OCI-LY1 (cell line): ENCODE results near the gene MACROD2.

Source experiments
- H2AFZ ChIP-seq: fragments of 200-600 bp; sonication (generic), shearing (Covaris generic); 2 replicates; pipeline ENCODE4 v1.6.0; 2014; ENCODE audit warnings: antibody characterized with exemption, mild to moderate bottlenecking, low read length
- H3F3A ChIP-seq: fragments of 200-600 bp; sonication (generic), shearing (Covaris generic); 2 replicates; pipeline ENCODE4 v1.6.0; 2014; ENCODE audit warnings: mild to moderate bottlenecking, antibody characterized with exemption, low read length, moderate library complexity; ENCODE audit not compliant: insufficient read depth
- H3K27ac ChIP-seq: fragments of 200-600 bp; sonication (generic); 2 replicates; pipeline ENCODE4 v1.5.1; 2014; ENCODE audit warnings: low read length, mixed run types, mild to moderate bottlenecking, low read depth; ENCODE audit not compliant: poor library complexity, severe bottlenecking
- H3K27me3 ChIP-seq: fragments of 200-600 bp; sonication (generic); 2 replicates; pipeline ENCODE4 v1.6.0; 2014; ENCODE audit warnings: antibody characterized with exemption, mild to moderate bottlenecking, low read length, moderate library complexity; ENCODE audit not compliant: insufficient read depth
- H3K36me3 ChIP-seq: fragments of 200-600 bp; sonication (generic); 2 replicates; pipeline ENCODE4 v1.6.1; 2014; ENCODE audit warnings: mild to moderate bottlenecking, antibody characterized with exemption, low read length, moderate library complexity, mixed read lengths; ENCODE audit not compliant: insufficient read depth
- H3K4me1 ChIP-seq: fragments of 200-600 bp; sonication (generic); 2 replicates; pipeline ENCODE4 v1.5.1; 2014; ENCODE audit warnings: mild to moderate bottlenecking, low read length, moderate library complexity; ENCODE audit not compliant: insufficient read depth, severe bottlenecking
- H3K4me2 ChIP-seq: fragments of 200-600 bp; sonication (generic), shearing (Covaris generic); 2 replicates; pipeline ENCODE4 v1.6.1; 2014; ENCODE audit warnings: low read length
- H3K4me3 ChIP-seq: fragments of 200-600 bp; sonication (generic); 2 replicates; pipeline ENCODE4 v1.5.1; 2014; ENCODE audit warnings: low read length, low read depth, mild to moderate bottlenecking, mixed read lengths; ENCODE audit not compliant: poor library complexity, severe bottlenecking
- H3K79me2 ChIP-seq: fragments of 200-600 bp; shearing (Covaris generic); 2 replicates; pipeline ENCODE4 v1.6.1; 2016; ENCODE audit warnings: mixed run types, low read length, mixed read lengths; ENCODE audit not compliant: insufficient read depth
- H3K9ac ChIP-seq: fragments of 200-600 bp; sonication (generic), shearing (Covaris generic); 2 replicates; pipeline ENCODE4 v1.6.1; 2014; ENCODE audit warnings: mild to moderate bottlenecking, low read length, mixed read lengths
- H3K9me2 ChIP-seq: fragments of 200-600 bp; sonication (generic), shearing (Covaris generic); 2 replicates; pipeline ENCODE4 v1.6.1; 2014; ENCODE audit warnings: low read depth, mild to moderate bottlenecking, low read length, mixed read lengths
- H3K9me3 ChIP-seq: fragments of 200-600 bp; shearing (Covaris generic); 2 replicates; pipeline ENCODE4 v1.6.1; 2014; ENCODE audit warnings: low read length, mixed read lengths
- H4K20me1 ChIP-seq: fragments of 200-600 bp; sonication (generic), shearing (Covaris generic); 2 replicates; pipeline ENCODE4 v1.6.0; 2016; ENCODE audit warnings: mild to moderate bottlenecking, low read length; ENCODE audit not compliant: insufficient read depth
- EZH2 ChIP-seq: fragments of 200-600 bp; sonication (generic), shearing (Covaris generic); IDR thresholded peaks from 2 replicates; pipeline ENCODE4 v1.8.0; 2017; ENCODE audit warnings: borderline replicate concordance, mixed run types, mild to moderate bottlenecking, antibody characterized with exemption, low read length, moderate library complexity, mixed read lengths
- TF ChIP-seq, protein P1 (sequence below): fragments of 200-600 bp; sonication (generic), shearing (Covaris generic); IDR thresholded peaks from 2 replicates; pipeline ENCODE4 v1.5.1; 2017; ENCODE audit warnings: mild to moderate bottlenecking, antibody characterized with exemption, low read length, moderate library complexity, mixed read lengths

MACROD2 gene

DNA sequence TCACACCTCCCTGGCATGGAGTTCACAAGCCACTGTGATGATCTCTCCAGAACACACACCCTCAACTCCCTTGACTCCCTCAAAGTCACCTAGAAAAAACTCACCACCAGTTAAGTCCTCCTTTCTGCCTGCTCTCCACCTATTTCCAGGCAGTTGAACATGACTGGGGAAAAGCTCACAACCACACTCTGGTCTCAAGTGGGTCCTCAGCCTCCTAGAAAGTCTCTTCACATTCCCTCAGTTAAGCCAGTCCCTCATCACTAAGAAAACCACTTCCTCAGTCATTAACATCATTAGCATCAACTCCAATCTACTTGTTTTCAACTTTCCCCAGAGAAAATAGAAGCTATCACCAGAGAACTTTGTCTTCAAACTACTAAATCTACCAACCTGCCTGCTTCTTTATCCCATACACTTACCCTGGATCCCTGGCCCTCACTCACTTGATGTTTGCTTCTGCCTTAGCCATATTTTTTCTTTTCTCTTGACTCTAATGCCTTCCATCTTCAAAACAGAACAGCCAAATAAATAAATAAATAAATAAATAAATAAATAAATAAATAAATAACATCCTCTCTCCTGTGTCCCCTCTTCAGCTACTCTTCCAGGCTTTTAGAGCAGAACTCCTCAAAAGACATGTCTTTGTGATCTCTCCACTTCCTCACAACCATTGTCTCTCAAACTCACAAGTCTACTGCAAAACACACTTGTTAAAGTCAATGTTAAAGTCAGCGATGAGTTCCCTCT is 1084.5 kb downstream of the MACROD2 start:
- TF ChIP-seq EZH2, result no peak
- TF ChIP-seq, protein P1, sequence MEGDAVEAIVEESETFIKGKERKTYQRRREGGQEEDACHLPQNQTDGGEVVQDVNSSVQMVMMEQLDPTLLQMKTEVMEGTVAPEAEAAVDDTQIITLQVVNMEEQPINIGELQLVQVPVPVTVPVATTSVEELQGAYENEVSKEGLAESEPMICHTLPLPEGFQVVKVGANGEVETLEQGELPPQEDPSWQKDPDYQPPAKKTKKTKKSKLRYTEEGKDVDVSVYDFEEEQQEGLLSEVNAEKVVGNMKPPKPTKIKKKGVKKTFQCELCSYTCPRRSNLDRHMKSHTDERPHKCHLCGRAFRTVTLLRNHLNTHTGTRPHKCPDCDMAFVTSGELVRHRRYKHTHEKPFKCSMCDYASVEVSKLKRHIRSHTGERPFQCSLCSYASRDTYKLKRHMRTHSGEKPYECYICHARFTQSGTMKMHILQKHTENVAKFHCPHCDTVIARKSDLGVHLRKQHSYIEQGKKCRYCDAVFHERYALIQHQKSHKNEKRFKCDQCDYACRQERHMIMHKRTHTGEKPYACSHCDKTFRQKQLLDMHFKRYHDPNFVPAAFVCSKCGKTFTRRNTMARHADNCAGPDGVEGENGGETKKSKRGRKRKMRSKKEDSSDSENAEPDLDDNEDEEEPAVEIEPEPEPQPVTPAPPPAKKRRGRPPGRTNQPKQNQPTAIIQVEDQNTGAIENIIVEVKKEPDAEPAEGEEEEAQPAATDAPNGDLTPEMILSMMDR, result no peak

DNA sequence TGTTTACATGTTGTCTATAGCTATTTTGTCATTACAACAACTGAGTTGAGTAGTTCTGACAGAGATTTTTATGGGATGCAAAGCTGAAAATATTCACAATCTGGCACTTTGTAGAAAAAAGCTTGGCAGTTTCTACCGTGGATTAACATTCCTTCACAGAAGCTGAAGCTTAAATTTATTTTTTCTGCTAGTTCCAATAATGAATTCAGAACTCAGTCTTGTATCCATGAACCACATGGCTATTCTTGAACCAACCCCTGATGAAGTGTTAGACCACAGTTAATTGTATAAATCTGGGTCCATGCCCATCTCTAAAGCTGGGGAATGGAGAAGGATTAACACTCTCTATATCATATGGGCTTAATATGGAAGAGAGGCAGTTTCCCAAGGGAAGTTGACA is 1085.9 kb downstream of the MACROD2 start:
- H3K27ac ChIP-seq, result no peak overlapping the region
- H3K9me3 ChIP-seq, result no peaks in the 10 kb centered on the region
- H3K9me2 ChIP-seq, result no peaks in the 10 kb centered on the region
- no peaks in the 10 kb centered on the region for H3K79me2 ChIP-seq
- H3K36me3 ChIP-seq, result no peaks in the 10 kb centered on the region
- H4K20me1 ChIP-seq, result no peaks in the 10 kb centered on the region
- no peak overlapping the region for H3K9ac ChIP-seq
- no peaks in the 10 kb centered on the region for H3F3A ChIP-seq
- H2AFZ ChIP-seq, result no peak overlapping the region
- TF ChIP-seq EZH2, result no peak
- TF ChIP-seq, protein P1, result no peak
- H3K27me3 ChIP-seq, result no peaks in the 10 kb centered on the region
- H3K4me2 ChIP-seq, result no peak overlapping the region
- no peak overlapping the region for H3K4me3 ChIP-seq
- no peaks in the 10 kb centered on the region for H3K4me1 ChIP-seq

More for the DNA sequence above, 1084.5 kb downstream of the MACROD2 start:
- Histone ChIP-seq H3K27ac (no peak overlapping the region), H3K27me3 (no peaks in the 10 kb centered on the region), H3K9ac (no peak overlapping the region), H3K9me3 (no peaks in the 10 kb centered on the region), H3F3A (no peaks in the 10 kb centered on the region), H3K79me2 (no peaks in the 10 kb centered on the region), H3K4me2 (no peak overlapping the region), H3K36me3 (no peaks in the 10 kb centered on the region), H3K9me2 (no peaks in the 10 kb centered on the region), H4K20me1 (no peaks in the 10 kb centered on the region), H3K4me1 (no peaks in the 10 kb centered on the region), H2AFZ (no peak overlapping the region), H3K4me3 (no peak overlapping the region)

DNA sequence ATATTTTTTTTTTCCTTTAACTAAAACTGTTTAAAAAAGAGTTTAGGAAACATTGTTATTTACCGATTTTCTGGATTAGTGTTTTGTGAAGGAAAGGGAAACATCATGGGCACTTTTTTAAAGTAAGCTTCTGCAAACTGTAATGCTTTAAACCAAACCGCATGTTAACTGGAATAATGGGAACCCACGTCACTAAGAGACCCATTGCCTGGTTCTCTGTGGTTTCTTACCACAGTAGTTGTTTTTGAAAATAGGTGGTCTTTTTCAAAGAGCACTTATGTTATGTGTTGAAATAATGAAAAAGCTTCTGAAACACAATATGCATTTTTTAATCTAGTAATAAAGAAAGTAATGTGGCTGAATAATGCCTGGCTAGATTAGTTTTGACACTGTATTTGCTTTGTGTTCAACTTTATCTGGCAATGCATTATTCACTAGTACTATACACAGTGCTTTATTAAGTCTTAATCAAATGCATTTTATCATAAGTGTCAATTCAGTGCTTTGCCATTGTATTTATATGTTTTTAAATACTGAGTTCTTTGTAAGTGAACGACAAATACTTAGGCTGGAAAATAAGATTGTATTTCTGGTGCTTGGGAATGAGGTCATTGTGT is 1096.2 kb downstream of the MACROD2 start:
- H3K27me3 ChIP-seq, result no peaks in the 10 kb centered on the region
- H3K4me2 ChIP-seq, result no peak overlapping the region
- H3K9ac ChIP-seq, result no peak overlapping the region
- no peaks in the 10 kb centered on the region for H3K4me1 ChIP-seq
- H3K9me2 ChIP-seq, result no peaks in the 10 kb centered on the region
- H3K27ac ChIP-seq, result no peak overlapping the region
- H3K4me3 ChIP-seq, result no peak overlapping the region
- no peaks in the 10 kb centered on the region for H3K79me2 ChIP-seq
- no peak overlapping the region for H2AFZ ChIP-seq
- no peaks in the 10 kb centered on the region for H3K36me3 ChIP-seq
- TF ChIP-seq, protein P1, result no peak
- no peak for TF ChIP-seq EZH2
- H3K9me3 ChIP-seq, result no peaks in the 10 kb centered on the region
- H3F3A ChIP-seq, result no peaks in the 10 kb centered on the region
- H4K20me1 ChIP-seq, result no peaks in the 10 kb centered on the region
